ENCODE data around the gene CXCR5. TPM values are rescaled to one million over a fixed set of nuclear protein-coding genes. Genes with fewer than 3 reads are reported as not detected.

The CXCR5 gene
- total and polyA plus RNA-seq, 8 donors, result 0.06 to 0.20 (median 0.12) TPM

- WGBS, 2 donors, result 89 to 93% methylated on average over 3 of the region's 3 CpGs
- Histone ChIP-seq H3K27me3 (no peaks in the 10 kb centered on the region), H3K9me3 (no peaks in the 10 kb centered on the region), H3K36me3 (no peaks in the 10 kb centered on the region), H3K4me1 (peaks cover 0 to 8% (median 0%) of the 10 kb centered on the region in 3 donors), H3K4me3 (no peak overlapping the region), H3K27ac (no peak overlapping the region)
- TF ChIP-seq CTCF (IDR thresholded peaks at IDR 0.05), result no peak
- DNase-seq (no peak), ATAC-seq (no peak), FAIRE-seq (no peak)
- intact Hi-C loops (cut with DNase I), result no loop called here
These were observed 37.3 kb upstream of the CXCR5 start for GRCh38 chr11:118846181-118846935.

- Histone ChIP-seq H3K9me3 (no peaks in the 10 kb centered on the region), H3K27ac (no peak overlapping the region), H3K36me3 (no peaks in the 10 kb centered on the region), H3K4me3 (no peak overlapping the region), H3K27me3 (no peaks in the 10 kb centered on the region), H3K4me1 (no peaks in the 10 kb centered on the region)
- 91 to 96% methylated on average over 4 of the region's 4 CpGs for WGBS, 2 donors
- FAIRE-seq, result no peak
- DNase-seq, result no peak
- ATAC-seq, result no peak
- intact Hi-C loops (cut with DNase I), result no loop called here
- no peak for TF ChIP-seq CTCF (IDR thresholded peaks at IDR 0.05)
These were observed 33.9 kb upstream of the CXCR5 start for GRCh38 chr11:118849825-118850224.

DNA sequence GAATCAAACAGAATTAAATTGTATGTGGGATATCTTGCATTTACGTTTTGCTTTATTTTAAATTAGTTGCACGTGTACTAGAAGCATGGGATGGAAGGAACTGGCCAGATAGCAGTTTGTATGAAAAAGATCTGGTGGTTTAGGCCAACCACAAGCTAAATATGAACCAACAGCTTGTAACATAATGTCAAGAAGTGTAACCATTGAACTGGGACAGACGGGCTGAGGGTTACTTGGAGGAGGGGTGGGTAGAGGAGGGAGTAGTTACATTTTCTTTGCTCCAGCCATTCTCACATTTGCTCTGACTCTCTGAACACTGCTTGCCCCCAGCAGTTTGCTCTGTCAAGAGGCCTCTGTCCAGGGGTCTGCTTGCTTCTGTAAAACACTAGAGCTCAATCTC is 31.7 kb upstream of the CXCR5 start:
- 74 to 78% methylated on average over 3 of the region's 3 CpGs for WGBS, 2 donors
- Histone ChIP-seq H3K4me1 (no peaks in the 10 kb centered on the region), H3K9me3 (no peaks in the 10 kb centered on the region), H3K36me3 (no peaks in the 10 kb centered on the region), H3K4me3 (no peak overlapping the region), H3K27ac (no peak overlapping the region), H3K27me3 (no peaks in the 10 kb centered on the region)
- TF ChIP-seq CTCF (IDR thresholded peaks at IDR 0.05), result no peak
- intact Hi-C loops (cut with DNase I), result no loop called here
- no peak for FAIRE-seq
- DNase-seq, result no peak
- no peak for ATAC-seq

DNA sequence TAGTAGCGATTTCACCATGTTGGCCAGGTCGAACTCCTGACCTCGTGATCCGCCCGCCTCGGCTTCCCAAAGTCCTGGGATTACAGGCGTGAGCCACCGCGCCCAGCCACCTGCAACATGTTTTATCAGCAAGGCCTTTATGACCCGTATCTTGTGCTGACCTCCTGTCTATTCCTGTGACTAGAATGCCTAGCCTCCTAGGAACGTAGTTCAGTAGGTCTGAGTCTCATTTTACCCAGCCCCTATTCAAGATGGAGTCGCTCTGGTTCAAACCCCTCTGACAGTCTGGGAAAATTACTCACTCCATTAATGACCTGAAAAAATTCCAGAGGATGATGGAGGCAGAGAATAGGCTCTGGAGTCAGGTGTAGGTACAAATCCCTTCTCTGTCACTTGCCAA is 30.0 kb upstream of the CXCR5 start:
- ATAC-seq, result no peak
- DNase-seq, result no peak
- TF ChIP-seq CTCF (IDR thresholded peaks at IDR 0.05), result no peak
- H3K4me1 ChIP-seq, result no peaks in the 10 kb centered on the region
- H3K27me3 ChIP-seq, result no peaks in the 10 kb centered on the region
- FAIRE-seq, result no peak
- no peak overlapping the region for H3K4me3 ChIP-seq
- 91 to 94% methylated on average over 12 of the region's 12 CpGs for WGBS, 2 donors
- no peaks in the 10 kb centered on the region for H3K9me3 ChIP-seq
- no peak overlapping the region for H3K27ac ChIP-seq
- intact Hi-C loops (cut with DNase I), result no loop called here
- no peaks in the 10 kb centered on the region for H3K36me3 ChIP-seq

GRCh38 chr11:118856314-118856713 is 27.4 kb upstream of the CXCR5 start:
- WGBS, 2 donors, result 88 to 95% methylated on average over 4 of the region's 4 CpGs
- Histone ChIP-seq H3K4me1 (no peaks in the 10 kb centered on the region), H3K27me3 (no peaks in the 10 kb centered on the region), H3K36me3 (no peaks in the 10 kb centered on the region), H3K27ac (no peak overlapping the region), H3K9me3 (no peaks in the 10 kb centered on the region), H3K4me3 (no peak overlapping the region)
- intact Hi-C loops (cut with DNase I), result no loop called here
- no peak for FAIRE-seq
- no peak for TF ChIP-seq CTCF (IDR thresholded peaks at IDR 0.05)
- no peak for DNase-seq
- no peak for ATAC-seq
